ENCODE data around the gene ACMSD.

The ACMSD gene

GRCh38 chr2:134873152-134873551 lies 34.7 kb downstream of the ACMSD start:
- Histone ChIP-seq H3K4me3 (ENCODE audit: low read depth, low read length) (no peak overlapping the region), H3K9ac (no peak overlapping the region), H2AFZ (no peak overlapping the region), H3K27me3 (ENCODE audit: control insufficient read depth, insufficient read depth, low read length) (no peaks in the 10 kb centered on the region), H3K4me1 (no peaks in the 10 kb centered on the region), H3K9me3 (ENCODE audit: control insufficient read depth, low read length) (no peaks in the 10 kb centered on the region), H3K4me2 (ENCODE audit: low read length) (no peak overlapping the region), H3K79me2 (no peaks in the 10 kb centered on the region), H3K36me3 (ENCODE audit: control insufficient read depth, insufficient read depth, low read length) (no peaks in the 10 kb centered on the region), H3K27ac (no peak overlapping the region)
- TF ChIP-seq, protein P1, sequence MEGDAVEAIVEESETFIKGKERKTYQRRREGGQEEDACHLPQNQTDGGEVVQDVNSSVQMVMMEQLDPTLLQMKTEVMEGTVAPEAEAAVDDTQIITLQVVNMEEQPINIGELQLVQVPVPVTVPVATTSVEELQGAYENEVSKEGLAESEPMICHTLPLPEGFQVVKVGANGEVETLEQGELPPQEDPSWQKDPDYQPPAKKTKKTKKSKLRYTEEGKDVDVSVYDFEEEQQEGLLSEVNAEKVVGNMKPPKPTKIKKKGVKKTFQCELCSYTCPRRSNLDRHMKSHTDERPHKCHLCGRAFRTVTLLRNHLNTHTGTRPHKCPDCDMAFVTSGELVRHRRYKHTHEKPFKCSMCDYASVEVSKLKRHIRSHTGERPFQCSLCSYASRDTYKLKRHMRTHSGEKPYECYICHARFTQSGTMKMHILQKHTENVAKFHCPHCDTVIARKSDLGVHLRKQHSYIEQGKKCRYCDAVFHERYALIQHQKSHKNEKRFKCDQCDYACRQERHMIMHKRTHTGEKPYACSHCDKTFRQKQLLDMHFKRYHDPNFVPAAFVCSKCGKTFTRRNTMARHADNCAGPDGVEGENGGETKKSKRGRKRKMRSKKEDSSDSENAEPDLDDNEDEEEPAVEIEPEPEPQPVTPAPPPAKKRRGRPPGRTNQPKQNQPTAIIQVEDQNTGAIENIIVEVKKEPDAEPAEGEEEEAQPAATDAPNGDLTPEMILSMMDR (IDR thresholded peaks at IDR 0.05) = no peak

GRCh38 chr2:134875309-134875708 lies 36.9 kb downstream of the ACMSD start:
- Histone ChIP-seq H3K27me3 (ENCODE audit: control insufficient read depth, insufficient read depth, low read length) (no peaks in the 10 kb centered on the region), H3K36me3 (ENCODE audit: control insufficient read depth, insufficient read depth, low read length) (no peaks in the 10 kb centered on the region), H3K9ac (no peak overlapping the region), H3K4me2 (ENCODE audit: low read length) (no peak overlapping the region), H3K27ac (no peak overlapping the region), H3K4me3 (ENCODE audit: low read depth, low read length) (no peak overlapping the region), H3K4me1 (no peaks in the 10 kb centered on the region), H3K9me3 (ENCODE audit: control insufficient read depth, low read length) (no peaks in the 10 kb centered on the region), H2AFZ (no peak overlapping the region), H3K79me2 (no peaks in the 10 kb centered on the region)
- TF ChIP-seq, protein P1 (IDR thresholded peaks at IDR 0.05) = no peak

- Histone ChIP-seq H3K4me2 (ENCODE audit: low read length) (no peak overlapping the region), H3K9ac (no peak overlapping the region), H2AFZ (no peak overlapping the region), H3K4me3 (ENCODE audit: low read depth, low read length) (no peak overlapping the region), H3K36me3 (ENCODE audit: control insufficient read depth, insufficient read depth, low read length) (no peaks in the 10 kb centered on the region), H3K79me2 (no peaks in the 10 kb centered on the region), H3K27ac (no peak overlapping the region), H3K9me3 (ENCODE audit: control insufficient read depth, low read length) (no peaks in the 10 kb centered on the region), H3K4me1 (no peaks in the 10 kb centered on the region), H3K27me3 (ENCODE audit: control insufficient read depth, insufficient read depth, low read length) (no peaks in the 10 kb centered on the region)
- TF ChIP-seq, protein P1 (IDR thresholded peaks at IDR 0.05) = no peak
Observed at GRCh38 chr2:134882773-134883172, 44.4 kb downstream of the ACMSD start.

GRCh38 chr2:134883552-134884293 lies 45.3 kb downstream of the ACMSD start:
- H3K9ac ChIP-seq = no peak overlapping the region
- no peaks in the 10 kb centered on the region for H3K36me3 ChIP-seq (ENCODE audit: control insufficient read depth, insufficient read depth, low read length)
- no peaks in the 10 kb centered on the region for H3K4me1 ChIP-seq
- no peak overlapping the region for H2AFZ ChIP-seq
- no peak overlapping the region for H3K4me2 ChIP-seq (ENCODE audit: low read length)
- H3K27me3 ChIP-seq (ENCODE audit: control insufficient read depth, insufficient read depth, low read length) = no peaks in the 10 kb centered on the region
- H3K79me2 ChIP-seq = no peaks in the 10 kb centered on the region
- H3K9me3 ChIP-seq (ENCODE audit: control insufficient read depth, low read length) = no peaks in the 10 kb centered on the region
- TF ChIP-seq, protein P1 (IDR thresholded peaks at IDR 0.05) = no peak
- no peak overlapping the region for H3K4me3 ChIP-seq (ENCODE audit: low read depth, low read length)
- H3K27ac ChIP-seq = no peak overlapping the region

DNA sequence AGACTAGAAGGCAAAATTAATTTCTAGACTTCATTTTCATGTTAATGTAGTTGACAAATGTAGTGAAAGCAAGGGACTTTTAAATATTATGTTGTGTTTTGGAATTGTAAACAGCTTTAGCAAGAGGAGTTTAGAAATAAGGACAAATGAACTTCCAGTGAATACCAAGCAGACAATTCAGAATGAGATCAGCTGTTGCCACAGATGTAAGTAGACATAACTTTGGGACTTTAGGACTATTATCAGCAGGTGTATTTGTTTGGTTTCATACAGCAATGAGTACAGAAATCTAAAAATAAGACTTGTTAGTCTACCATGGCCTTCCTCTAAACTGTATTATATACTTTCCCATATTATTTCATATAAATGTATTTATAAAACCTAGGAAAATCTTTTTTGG lies 46.0 kb downstream of the ACMSD start:
- Histone ChIP-seq H3K9me3 (ENCODE audit: control insufficient read depth, low read length) (no peaks in the 10 kb centered on the region), H3K27ac (no peak overlapping the region), H3K4me1 (no peaks in the 10 kb centered on the region), H3K4me2 (ENCODE audit: low read length) (no peak overlapping the region), H3K4me3 (ENCODE audit: low read depth, low read length) (no peak overlapping the region), H2AFZ (no peak overlapping the region), H3K36me3 (ENCODE audit: control insufficient read depth, insufficient read depth, low read length) (no peaks in the 10 kb centered on the region), H3K9ac (no peak overlapping the region), H3K27me3 (ENCODE audit: control insufficient read depth, insufficient read depth, low read length) (no peaks in the 10 kb centered on the region), H3K79me2 (no peaks in the 10 kb centered on the region)
- TF ChIP-seq, protein P1 (IDR thresholded peaks at IDR 0.05) = no peak
